H9 (cell line): ENCODE measurements around the gene CAPG. TPM values are rescaled to one million over a fixed set of nuclear protein-coding genes. Genes with fewer than 3 reads are reported as not detected.

Source experiments
- DNase-seq: peaks from one replicate; pipeline ENCODE4 v3.0.0-alpha.2; 2017
- H2AFZ ChIP-seq: one replicate; pipeline ENCODE4 v1.6.1; 2013; ENCODE audit warnings: mild to moderate bottlenecking, low read length, control low read depth, moderate library complexity
- H2AK5ac ChIP-seq: 2 replicates; pipeline ENCODE4 v1.6.1; 2013; ENCODE audit warnings: low read length, control low read depth, mixed read lengths; ENCODE audit not compliant: insufficient read length
- H2BK120ac ChIP-seq: one replicate; pipeline ENCODE4 v1.6.1; 2013; ENCODE audit warnings: low read depth, mild to moderate bottlenecking, low read length, control low read depth, inconsistent platforms; ENCODE audit not compliant: poor library complexity, severe bottlenecking
- H2BK12ac ChIP-seq: 2 replicates; pipeline ENCODE4 v1.6.1; 2013; ENCODE audit warnings: low read length, control low read depth, mixed read lengths, low read depth; ENCODE audit not compliant: insufficient read length
- H2BK15ac ChIP-seq: 2 replicates; pipeline ENCODE4 v1.6.1; 2013; ENCODE audit warnings: low read depth, low read length, control low read depth
- H2BK20ac ChIP-seq: one replicate; pipeline ENCODE4 v1.6.1; 2013; ENCODE audit warnings: low read depth, mild to moderate bottlenecking, low read length, control low read depth, inconsistent platforms; ENCODE audit not compliant: poor library complexity, severe bottlenecking
- H2BK5ac ChIP-seq: 2 replicates; pipeline ENCODE4 v1.6.1; 2013; ENCODE audit warnings: low read length, control low read depth, mixed read lengths; ENCODE audit not compliant: insufficient read length
- H3K14ac ChIP-seq: 2 replicates; pipeline ENCODE4 v1.6.1; 2013; ENCODE audit warnings: low read length, control low read depth; ENCODE audit not compliant: insufficient read depth
- H3K18ac ChIP-seq: 2 replicates; pipeline ENCODE4 v1.6.1; 2013; ENCODE audit warnings: low read depth, mild to moderate bottlenecking, mixed read lengths, low read length, control low read depth; ENCODE audit not compliant: insufficient read length
- H3K23ac ChIP-seq: 2 replicates; pipeline ENCODE4 v1.6.1; 2013; ENCODE audit warnings: low read length, control low read depth, mixed read lengths, low read depth; ENCODE audit not compliant: insufficient read length
- H3K23me2 ChIP-seq: 2 replicates; pipeline ENCODE4 v1.6.1; 2013; ENCODE audit warnings: low read depth, mild to moderate bottlenecking, mixed read lengths, low read length, control low read depth; ENCODE audit not compliant: insufficient read length, poor library complexity, severe bottlenecking
- H3K27ac ChIP-seq: 2 replicates; pipeline ENCODE4 v1.5.1; 2013; ENCODE audit warnings: low read length, control low read depth, mixed read lengths, low read depth; ENCODE audit not compliant: insufficient read length
- H3K27me3 ChIP-seq: 2 replicates; pipeline ENCODE4 v1.6.1; 2013; ENCODE audit warnings: low read length, control low read depth, inconsistent platforms; ENCODE audit not compliant: insufficient read depth
- H3K4ac ChIP-seq: 2 replicates; pipeline ENCODE4 v1.6.1; 2013; ENCODE audit warnings: low read depth, mild to moderate bottlenecking, control low read depth, inconsistent platforms, low read length, moderate library complexity
- H3K4me1 ChIP-seq: 2 replicates; pipeline ENCODE4 v1.6.1; 2013; ENCODE audit warnings: low read length, control low read depth, inconsistent platforms; ENCODE audit not compliant: insufficient read depth
- H3K4me2 ChIP-seq: 2 replicates; pipeline ENCODE4 v1.6.1; 2013; ENCODE audit warnings: low read length, control low read depth, mixed read lengths; ENCODE audit not compliant: insufficient read length, insufficient read depth
- H3K56ac ChIP-seq: 2 replicates; pipeline ENCODE4 v1.6.1; 2013; ENCODE audit warnings: low read depth, mild to moderate bottlenecking, mixed read lengths, low read length, control low read depth; ENCODE audit not compliant: insufficient read length
- H3K79me1 ChIP-seq: 2 replicates; pipeline ENCODE4 v1.6.1; 2013; ENCODE audit warnings: low read depth, mild to moderate bottlenecking, moderate library complexity, low read length, control low read depth, inconsistent platforms; ENCODE audit not compliant: insufficient read depth, poor library complexity, severe bottlenecking
- H3K79me2 ChIP-seq: 2 replicates; pipeline ENCODE4 v1.6.1; 2013; ENCODE audit warnings: low read length, control low read depth, inconsistent platforms; ENCODE audit not compliant: insufficient read depth
- H3K9ac ChIP-seq: 2 replicates; pipeline ENCODE4 v1.6.1; 2013; ENCODE audit warnings: low read length, control low read depth, mixed read lengths; ENCODE audit not compliant: insufficient read length; ENCODE audit errors: extremely low read depth
- H3K9me3 ChIP-seq: one replicate; pipeline ENCODE4 v1.6.1; 2013; ENCODE audit warnings: low read depth, low read length, inconsistent platforms; ENCODE audit not compliant: control insufficient read depth
- H3T11ph ChIP-seq: one replicate; pipeline ENCODE4 v1.6.1; 2013; ENCODE audit warnings: mild to moderate bottlenecking, low read length, control low read depth, inconsistent platforms
- H4K20me1 ChIP-seq: one replicate; pipeline ENCODE4 v1.6.1; 2013; ENCODE audit not compliant: control insufficient read depth, insufficient read length, insufficient read depth
- H4K5ac ChIP-seq: 2 replicates; pipeline ENCODE4 v1.6.1; 2013; ENCODE audit warnings: low read depth, mild to moderate bottlenecking, mixed read lengths, low read length, control low read depth; ENCODE audit not compliant: insufficient read length
- H4K8ac ChIP-seq: replicated peaks from 2 replicates; pipeline ENCODE4 v1.6.1; 2013; ENCODE audit warnings: low read length, control low read depth, mixed read lengths, low read depth; ENCODE audit not compliant: insufficient read length
- H4K91ac ChIP-seq: 2 replicates; pipeline ENCODE4 v1.6.1; 2013; ENCODE audit warnings: low read depth, mild to moderate bottlenecking, moderate library complexity, mixed read lengths, low read length, control low read depth; ENCODE audit not compliant: insufficient read length
- H3K27ac Mint-ChIP-seq, 3 experiments: 2 replicates in 2 of 3; 3 replicates in 1 of 3; pipeline ENCODE4 v1.8.0; 2020 to 2021; ENCODE audit warnings: mixed read lengths in 3 of 3, mild to moderate bottlenecking in 1 of 3, moderate library complexity in 1 of 3
- H3K27me3 Mint-ChIP-seq: 2 replicates; pipeline ENCODE4 v1.8.0; 2021; ENCODE audit warnings: low read depth, mild to moderate bottlenecking, moderate library complexity, mixed read lengths
- H3K36me3 Mint-ChIP-seq, 3 experiments: 2 replicates in 2 of 3; 3 replicates in 1 of 3; pipeline ENCODE4 v1.8.0; 2020 to 2021; ENCODE audit warnings: low read depth in 3 of 3, mixed read lengths in 3 of 3; ENCODE audit not compliant: insufficient read depth in 1 of 3
- H3K4me1 Mint-ChIP-seq, 2 experiments: 2 replicates each; pipeline ENCODE4 v1.8.0; 2020; ENCODE audit warnings: mixed read lengths in 2 of 2
- H3K4me3 Mint-ChIP-seq, 2 experiments: 2 replicates in 1 of 2; 3 replicates in 1 of 2; pipeline ENCODE4 v1.8.0; 2020 to 2021; ENCODE audit warnings: mild to moderate bottlenecking in 2 of 2, mixed read lengths in 2 of 2, moderate library complexity in 1 of 2
- H3K9me3 Mint-ChIP-seq, 2 experiments: 2 replicates in 1 of 2; 3 replicates in 1 of 2; pipeline ENCODE4 v1.8.0; 2020; ENCODE audit warnings: mild to moderate bottlenecking in 2 of 2, mixed read lengths in 2 of 2, moderate library complexity in 1 of 2
- CTCF ChIP-seq: fragments of 200-600 bp; sonication (generic); conservative IDR thresholded peaks from 3 replicates; pipeline ENCODE4 v1.8.0; 2021; ENCODE audit warnings: antibody characterized with exemption, mild to moderate bottlenecking
- WGBS: extraction: QIAGEN DNeasy Blood & Tissue Kit; methylation state at CpG from one replicate; pipeline ENCODE4 v1.1.7; 2013; ENCODE audit warnings: missing lambda C conversion rate, low lambda C conversion rate, mixed read lengths; ENCODE audit not compliant: insufficient read length; ENCODE audit errors: extremely low coverage; 5-methylcytosine and 5-hydroxymethylcytosine counted together
- total RNA-seq: library from RNA; stranded (reverse); gene quantifications from 2 replicates; pipeline ENCODE4 v1.2.1, GENCODE V29; 2021

CAPG gene
- total RNA-seq, 1 experiment from 2014 or later, result 72.8 TPM

- no peak for TF ChIP-seq CTCF
- H3K27ac ChIP-seq, result no peak overlapping the region
- peaks cover 5% of the 10 kb centered on the region for H3K23me2 ChIP-seq
- no peak overlapping the region for H2BK20ac ChIP-seq
- H3K18ac ChIP-seq, result no peak overlapping the region
- Mint-ChIP-seq H3K9me3 (no peaks in the 10 kb centered on the region), H3K4me1 (peaks cover 45 to 56% of the 10 kb centered on the region in 2 experiments), H3K4me3 (peak overlapping the region in 1 of 2 experiments; percentile 48; a peak in 1 of 5 replicates), H3K27ac (peak overlapping the region in 1 of 3 experiments; percentile 89; a peak in 3 of 7 replicates), H3K27me3 (peaks cover 28% of the 10 kb centered on the region), H3K36me3 (no peaks in the 10 kb centered on the region; a peak in 1 of 7 replicates)
- no peak overlapping the region for H2AK5ac ChIP-seq
- no peak overlapping the region for H2AFZ ChIP-seq
- H3T11ph ChIP-seq, result no peak overlapping the region
- H2BK5ac ChIP-seq, result no peak overlapping the region
- H3K9ac ChIP-seq, result no peak overlapping the region
- no peaks in the 10 kb centered on the region for H4K20me1 ChIP-seq
- no peaks in the 10 kb centered on the region; the same call in 1 of the 2 replicates for H3K27me3 ChIP-seq
- H3K56ac ChIP-seq, result no peak overlapping the region
- no peak overlapping the region for H4K8ac ChIP-seq
- H3K4ac ChIP-seq, result no peak overlapping the region
- H2BK12ac ChIP-seq, result no peak overlapping the region
- H3K4me2 ChIP-seq, result no peak overlapping the region
- no peak overlapping the region for H3K23ac ChIP-seq
- H3K79me1 ChIP-seq, result no peaks in the 10 kb centered on the region
- H2BK15ac ChIP-seq, result no peak overlapping the region
- peak overlapping the region; percentile 2 for H4K91ac ChIP-seq
- WGBS, result no CpG with 5 or more reads among the region's 12 CpGs
- H4K5ac ChIP-seq, result no peak overlapping the region
- H3K9me3 ChIP-seq, result no peaks in the 10 kb centered on the region
- H3K79me2 ChIP-seq, result no peaks in the 10 kb centered on the region
- peaks cover 19% of the 10 kb centered on the region; the same call in 1 of the 2 replicates for H3K4me1 ChIP-seq
- DNase-seq, result no peak
- H2BK120ac ChIP-seq, result no peak overlapping the region
- H3K14ac ChIP-seq, result no peak overlapping the region; the same call in 1 of the 2 replicates
These were observed 19.2 kb upstream of the CAPG start for GRCh38 chr2:85429213-85429923.
